HepG2 (cell line): ENCODE data around the gene TRAPPC1. TPM values are rescaled to one million over a fixed set of nuclear protein-coding genes. Genes with fewer than 3 reads are reported as not detected.

ENCODE experiments used
- EHMT2 ChIP-seq: fragments of 200-600 bp; sonication (generic); IDR thresholded peaks from 2 replicates; pipeline ENCODE4 v1.7.0; 2017; ENCODE audit warnings: antibody characterized with exemption, low read depth, low read length, borderline replicate concordance
- GABPB1 ChIP-seq: IDR thresholded peaks from 2 replicates; pipeline ENCODE4 v1.6.1; 2016; ENCODE audit warnings: mild to moderate bottlenecking, missing genetic modification reagents, moderate library complexity, missing compliant biosample characterization
- GATAD1 ChIP-seq: IDR thresholded peaks from 2 replicates; pipeline ENCODE4 v1.6.1; 2016; ENCODE audit warnings: missing genetic modification reagents, missing compliant biosample characterization
- KDM5A ChIP-seq: fragments of 200-600 bp; sonication (generic); IDR thresholded peaks from 2 replicates; pipeline ENCODE4 v1.7.0; 2018; ENCODE audit warnings: antibody characterized with exemption, mild to moderate bottlenecking, low read length, borderline replicate concordance
- MIER2 ChIP-seq: IDR thresholded peaks from 2 replicates; pipeline ENCODE4 v1.6.1; 2016; ENCODE audit warnings: missing biosample characterization, missing genetic modification reagents
- PAF1 ChIP-seq: IDR thresholded peaks from 2 replicates; pipeline ENCODE4 v1.6.1; 2016; ENCODE audit warnings: missing genetic modification reagents, missing compliant biosample characterization
- SNAI1 ChIP-seq: sonication (generic); formaldehyde crosslinking; IDR thresholded peaks from 2 replicates; pipeline ENCODE4 v1.5.0; 2020; ENCODE audit warnings: mild to moderate bottlenecking, missing genetic modification reagents, borderline replicate concordance
- SSRP1 ChIP-seq: IDR thresholded peaks from 2 replicates; pipeline ENCODE4 v1.6.1; 2016; ENCODE audit warnings: control low read depth
- TRIM24 ChIP-seq: sonication (generic); formaldehyde crosslinking; IDR thresholded peaks from 2 replicates; pipeline ENCODE4 v1.8.0; 2022; ENCODE audit warnings: mild to moderate bottlenecking, missing genetic modification reagents
- ZBTB8A ChIP-seq: sonication (generic); formaldehyde crosslinking; IDR thresholded peaks from 2 replicates; pipeline ENCODE4 v1.4.0; 2020; ENCODE audit warnings: mild to moderate bottlenecking, low read depth, missing genetic modification reagents, borderline replicate concordance
- ZNF121 ChIP-seq: sonication (generic); formaldehyde crosslinking; IDR thresholded peaks from 2 replicates; pipeline ENCODE4 v1.5.0; 2020; ENCODE audit warnings: mild to moderate bottlenecking, missing genetic modification reagents
- ZNF234 ChIP-seq: sonication (generic); formaldehyde crosslinking; conservative IDR thresholded peaks from 2 replicates; pipeline ENCODE4 v1.5.1; 2020; ENCODE audit warnings: mild to moderate bottlenecking, missing genetic modification reagents
- ZSCAN30 ChIP-seq: sonication (generic); formaldehyde crosslinking; IDR thresholded peaks from 2 replicates; pipeline ENCODE4 v1.5.0; 2020; ENCODE audit warnings: mild to moderate bottlenecking, missing genetic modification reagents
- polyA plus RNA-seq, 8 experiments: library from polyadenylated mRNA; depleted of rRNA in 3 of 8; stranded (reverse) in 7 of 8; unstranded in 1 of 8; fragments of >200 nt; fragmentation: Illumina TruSeq in 4 of 8; extraction: Trizol in 4 of 8; gene quantifications; 2 replicates each; pipeline versions ENCODE4 v1.2.1 to v1.2.3, GENCODE V29; 2011 to 2016; ENCODE audit warnings: low read depth in 4 of 8, missing spikeins in 1 of 8, mixed read lengths in 1 of 8; ENCODE audit not compliant: insufficient read depth in 1 of 8
- total RNA-seq, 5 experiments: library from RNA; depleted of rRNA; stranded (reverse); fragments of >200 nt; fragmentation: Illumina TruSeq; extraction: Trizol; gene quantifications; 2 replicates each; pipeline ENCODE4 v1.2.3, GENCODE V29; 2016; ENCODE audit warnings: low read depth in 1 of 5
- TF ChIP-seq, protein P1 (sequence below): sonication (generic); formaldehyde crosslinking; IDR thresholded peaks from 2 replicates; pipeline ENCODE4 v1.5.1; 2020; ENCODE audit warnings: mild to moderate bottlenecking, missing genetic modification reagents, moderate library complexity
- TF ChIP-seq, protein P2 (sequence below): IDR thresholded peaks from 2 replicates; pipeline ENCODE4 v1.6.1; 2016
- TF ChIP-seq, protein P3 (sequence below): sonication (generic); formaldehyde crosslinking; conservative IDR thresholded peaks from 2 replicates; pipeline ENCODE4 v1.4.0; 2020; ENCODE audit warnings: missing genetic modification reagents
- TF ChIP-seq, protein P4 (sequence below): sonication (generic); formaldehyde crosslinking; IDR thresholded peaks from 2 replicates; pipeline ENCODE4 v1.8.0; 2022; ENCODE audit warnings: mild to moderate bottlenecking, missing genetic modification reagents, moderate library complexity
- TF ChIP-seq, protein P5 (sequence below), 2 experiments: sonication (generic) in 1 of 2; formaldehyde crosslinking in 1 of 2; IDR thresholded peaks; 2 replicates each; pipeline versions ENCODE4 v1.4.0 to v1.6.1; 2018 to 2020; ENCODE audit warnings: missing genetic modification reagents in 2 of 2, borderline replicate concordance in 1 of 2, low read depth in 1 of 2, mild to moderate bottlenecking in 1 of 2, missing biosample characterization in 1 of 2

The TRAPPC1 gene
- total and polyA plus RNA-seq, 2 of the 13 experiments (the other 11 are each of a cell fraction or from before 2014, with no cell fraction given), result 28.1 to 44.9 TPM

DNA sequence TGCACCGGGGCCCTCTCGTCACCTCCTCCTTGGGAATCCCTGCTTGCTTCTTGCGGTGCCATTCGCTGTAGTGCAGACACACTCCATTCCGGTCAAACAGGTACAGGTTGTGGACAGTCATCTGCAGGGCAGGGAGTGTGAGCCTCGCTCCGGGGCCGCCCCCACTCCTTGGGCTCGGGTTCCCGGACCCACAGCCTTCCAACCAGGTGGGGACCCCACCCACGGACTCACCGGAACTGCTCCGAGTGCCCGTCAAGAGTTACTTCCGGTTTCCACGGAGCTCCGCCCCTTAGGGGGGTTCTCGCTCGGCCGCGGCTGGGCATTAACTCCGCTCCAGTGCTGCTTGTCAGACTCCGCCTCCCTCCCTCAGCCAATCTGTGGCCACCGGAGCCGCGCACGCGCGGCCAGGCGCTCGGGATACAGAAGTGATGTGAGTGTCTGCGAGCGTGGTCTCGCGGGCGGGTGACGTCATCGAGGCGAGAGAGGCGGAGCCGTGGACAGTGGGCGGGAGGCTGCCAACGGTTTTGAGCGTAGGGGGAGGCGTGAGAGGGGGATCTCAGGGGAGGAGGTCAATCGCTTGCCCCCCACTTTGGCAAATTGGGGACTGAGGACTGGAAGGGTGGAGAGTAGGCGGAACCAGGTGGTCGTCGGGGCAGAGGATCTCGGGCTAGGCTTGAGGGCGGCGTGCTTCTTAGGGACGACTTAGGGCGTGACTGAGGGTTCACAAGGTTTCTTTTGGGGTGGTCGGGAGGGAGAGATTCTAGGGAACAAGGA is at the start of gene TRAPPC1, which contains the start of gene CNTROB (continued):
- TF ChIP-seq KDM5A, result peak; percentile 78; the same call in 1 of the 2 replicates
- no peak for TF ChIP-seq TRIM24 (CRISPR knock-in tag)
- TF ChIP-seq ZSCAN30, result no peak
- TF ChIP-seq, protein P1, sequence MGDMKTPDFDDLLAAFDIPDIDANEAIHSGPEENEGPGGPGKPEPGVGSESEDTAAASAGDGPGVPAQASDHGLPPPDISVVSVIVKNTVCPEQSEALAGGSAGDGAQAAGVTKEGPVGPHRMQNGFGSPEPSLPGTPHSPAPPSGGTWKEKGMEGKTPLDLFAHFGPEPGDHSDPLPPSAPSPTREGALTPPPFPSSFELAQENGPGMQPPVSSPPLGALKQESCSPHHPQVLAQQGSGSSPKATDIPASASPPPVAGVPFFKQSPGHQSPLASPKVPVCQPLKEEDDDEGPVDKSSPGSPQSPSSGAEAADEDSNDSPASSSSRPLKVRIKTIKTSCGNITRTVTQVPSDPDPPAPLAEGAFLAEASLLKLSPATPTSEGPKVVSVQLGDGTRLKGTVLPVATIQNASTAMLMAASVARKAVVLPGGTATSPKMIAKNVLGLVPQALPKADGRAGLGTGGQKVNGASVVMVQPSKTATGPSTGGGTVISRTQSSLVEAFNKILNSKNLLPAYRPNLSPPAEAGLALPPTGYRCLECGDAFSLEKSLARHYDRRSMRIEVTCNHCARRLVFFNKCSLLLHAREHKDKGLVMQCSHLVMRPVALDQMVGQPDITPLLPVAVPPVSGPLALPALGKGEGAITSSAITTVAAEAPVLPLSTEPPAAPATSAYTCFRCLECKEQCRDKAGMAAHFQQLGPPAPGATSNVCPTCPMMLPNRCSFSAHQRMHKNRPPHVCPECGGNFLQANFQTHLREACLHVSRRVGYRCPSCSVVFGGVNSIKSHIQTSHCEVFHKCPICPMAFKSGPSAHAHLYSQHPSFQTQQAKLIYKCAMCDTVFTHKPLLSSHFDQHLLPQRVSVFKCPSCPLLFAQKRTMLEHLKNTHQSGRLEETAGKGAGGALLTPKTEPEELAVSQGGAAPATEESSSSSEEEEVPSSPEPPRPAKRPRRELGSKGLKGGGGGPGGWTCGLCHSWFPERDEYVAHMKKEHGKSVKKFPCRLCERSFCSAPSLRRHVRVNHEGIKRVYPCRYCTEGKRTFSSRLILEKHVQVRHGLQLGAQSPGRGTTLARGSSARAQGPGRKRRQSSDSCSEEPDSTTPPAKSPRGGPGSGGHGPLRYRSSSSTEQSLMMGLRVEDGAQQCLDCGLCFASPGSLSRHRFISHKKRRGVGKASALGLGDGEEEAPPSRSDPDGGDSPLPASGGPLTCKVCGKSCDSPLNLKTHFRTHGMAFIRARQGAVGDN (CRISPR knock-in tag), result peak; percentile 83
- no peak for TF ChIP-seq MIER2 (CRISPR knock-in tag)
- TF ChIP-seq ZNF121 (CRISPR knock-in tag), result no peak
- TF ChIP-seq, protein P2, sequence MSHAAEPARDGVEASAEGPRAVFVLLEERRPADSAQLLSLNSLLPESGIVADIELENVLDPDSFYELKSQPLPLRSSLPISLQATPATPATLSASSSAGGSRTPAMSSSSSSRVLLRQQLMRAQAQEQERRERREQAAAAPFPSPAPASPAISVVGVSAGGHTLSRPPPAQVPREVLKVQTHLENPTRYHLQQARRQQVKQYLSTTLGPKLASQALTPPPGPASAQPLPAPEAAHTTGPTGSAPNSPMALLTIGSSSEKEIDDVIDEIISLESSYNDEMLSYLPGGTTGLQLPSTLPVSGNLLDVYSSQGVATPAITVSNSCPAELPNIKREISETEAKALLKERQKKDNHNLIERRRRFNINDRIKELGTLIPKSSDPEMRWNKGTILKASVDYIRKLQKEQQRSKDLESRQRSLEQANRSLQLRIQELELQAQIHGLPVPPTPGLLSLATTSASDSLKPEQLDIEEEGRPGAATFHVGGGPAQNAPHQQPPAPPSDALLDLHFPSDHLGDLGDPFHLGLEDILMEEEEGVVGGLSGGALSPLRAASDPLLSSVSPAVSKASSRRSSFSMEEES, result no peak
- TF ChIP-seq, protein P3, sequence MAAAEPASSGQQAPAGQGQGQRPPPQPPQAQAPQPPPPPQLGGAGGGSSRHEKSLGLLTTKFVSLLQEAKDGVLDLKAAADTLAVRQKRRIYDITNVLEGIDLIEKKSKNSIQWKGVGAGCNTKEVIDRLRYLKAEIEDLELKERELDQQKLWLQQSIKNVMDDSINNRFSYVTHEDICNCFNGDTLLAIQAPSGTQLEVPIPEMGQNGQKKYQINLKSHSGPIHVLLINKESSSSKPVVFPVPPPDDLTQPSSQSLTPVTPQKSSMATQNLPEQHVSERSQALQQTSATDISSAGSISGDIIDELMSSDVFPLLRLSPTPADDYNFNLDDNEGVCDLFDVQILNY (CRISPR knock-in tag), result 0 out of 2 replicates have a peak, but pooled peaks have one; percentile 20
- TF ChIP-seq PAF1 (CRISPR knock-in tag), result no peak
- peak; percentile 95 for TF ChIP-seq GABPB1 (CRISPR knock-in tag)
- no peak for TF ChIP-seq SNAI1
- peak; percentile 86 for TF ChIP-seq GATAD1 (CRISPR knock-in tag)
- TF ChIP-seq, protein P4, sequence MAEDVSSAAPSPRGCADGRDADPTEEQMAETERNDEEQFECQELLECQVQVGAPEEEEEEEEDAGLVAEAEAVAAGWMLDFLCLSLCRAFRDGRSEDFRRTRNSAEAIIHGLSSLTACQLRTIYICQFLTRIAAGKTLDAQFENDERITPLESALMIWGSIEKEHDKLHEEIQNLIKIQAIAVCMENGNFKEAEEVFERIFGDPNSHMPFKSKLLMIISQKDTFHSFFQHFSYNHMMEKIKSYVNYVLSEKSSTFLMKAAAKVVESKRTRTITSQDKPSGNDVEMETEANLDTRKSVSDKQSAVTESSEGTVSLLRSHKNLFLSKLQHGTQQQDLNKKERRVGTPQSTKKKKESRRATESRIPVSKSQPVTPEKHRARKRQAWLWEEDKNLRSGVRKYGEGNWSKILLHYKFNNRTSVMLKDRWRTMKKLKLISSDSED (CRISPR knock-in tag), result no peak
- TF ChIP-seq, protein P5, sequence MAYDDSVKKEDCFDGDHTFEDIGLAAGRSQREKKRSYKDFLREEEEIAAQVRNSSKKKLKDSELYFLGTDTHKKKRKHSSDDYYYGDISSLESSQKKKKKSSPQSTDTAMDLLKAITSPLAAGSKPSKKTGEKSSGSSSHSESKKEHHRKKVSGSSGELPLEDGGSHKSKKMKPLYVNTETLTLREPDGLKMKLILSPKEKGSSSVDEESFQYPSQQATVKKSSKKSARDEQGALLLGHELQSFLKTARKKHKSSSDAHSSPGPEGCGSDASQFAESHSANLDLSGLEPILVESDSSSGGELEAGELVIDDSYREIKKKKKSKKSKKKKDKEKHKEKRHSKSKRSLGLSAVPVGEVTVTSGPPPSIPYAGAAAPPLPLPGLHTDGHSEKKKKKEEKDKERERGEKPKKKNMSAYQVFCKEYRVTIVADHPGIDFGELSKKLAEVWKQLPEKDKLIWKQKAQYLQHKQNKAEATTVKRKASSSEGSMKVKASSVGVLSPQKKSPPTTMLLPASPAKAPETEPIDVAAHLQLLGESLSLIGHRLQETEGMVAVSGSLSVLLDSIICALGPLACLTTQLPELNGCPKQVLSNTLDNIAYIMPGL (CRISPR knock-in tag; IDR thresholded peaks at IDR 0.05; ENCODE audit: borderline replicate concordance in 1 of 2, low read depth in 1 of 2), result peak; percentile 49 to 78; a peak in 3 of 4 replicates
- no peak for TF ChIP-seq EHMT2
- no peak for TF ChIP-seq ZNF234 (CRISPR knock-in tag)
- no peak for TF ChIP-seq SSRP1 (CRISPR knock-in tag)
- peak; percentile 37; the same call in 1 of the 2 replicates for TF ChIP-seq ZBTB8A (CRISPR knock-in tag)
